SK-N-MC (cell line): ENCODE results near the gene IFNA14.

ENCODE experiments used
- EZH2 ChIP-seq: fragments of 200-600 bp; sonication (generic); IDR thresholded peaks from one replicate; pipeline ENCODE4 v1.6.1; 2017; ENCODE audit warnings: antibody characterized with exemption
- FOXP2 ChIP-seq: optimal IDR thresholded peaks from 2 replicates; pipeline ENCODE3; 2011; ENCODE audit warnings: mild to moderate bottlenecking, moderate library complexity; ENCODE audit not compliant: insufficient read depth; ENCODE audit errors: extremely low read length, control extremely low read depth
- POLR2AphosphoS5 ChIP-seq: IDR thresholded peaks from 2 replicates; pipeline ENCODE4 v1.6.1; 2012; ENCODE audit warnings: mild to moderate bottlenecking, low read depth, low read length, borderline replicate concordance

DNA sequence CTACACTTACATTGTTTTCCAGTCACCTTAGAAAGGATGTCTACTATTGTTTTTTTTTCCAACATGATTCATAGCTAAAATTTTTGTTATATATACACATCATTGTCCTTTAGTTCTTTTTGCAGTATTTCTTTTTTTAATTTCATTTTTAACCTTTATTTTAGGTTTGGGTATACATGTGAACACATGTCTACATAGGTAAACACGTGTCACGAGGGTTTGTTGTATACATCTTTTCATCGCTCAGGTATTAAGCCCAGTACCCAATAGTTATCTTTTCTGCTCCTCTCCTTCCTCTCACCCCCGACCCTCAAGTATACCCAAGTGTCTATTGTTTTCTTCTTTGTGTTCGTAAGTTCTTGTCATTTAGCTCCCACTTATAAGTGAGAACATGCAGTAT is 46.3 kb upstream of the IFNA14 start:
- TF ChIP-seq EZH2 (no peak), POLR2AphosphoS5 (no peak), FOXP2 (no peak)
